K562 (cell line): ENCODE data around the gene ATP6V0A1. TPM values are rescaled to one million over a fixed set of nuclear protein-coding genes. Genes with fewer than 3 reads are reported as not detected.

Experiments used
- CREBBP ChIP-seq: IDR thresholded peaks from one replicate; pipeline ENCODE4 v1.6.1; 2012; ENCODE audit warnings: low read depth, mild to moderate bottlenecking, control low read depth, inconsistent platforms, low read length
- CSDE1 ChIP-seq, 2 experiments: fragments of 450-650 bp; IDR thresholded peaks; 2 replicates each; pipeline ENCODE4 v1.6.1; 2016; ENCODE audit warnings: mild to moderate bottlenecking in 1 of 2
- CTBP1 ChIP-seq: fragments of 450-650 bp; IDR thresholded peaks from 2 replicates; pipeline ENCODE4 v1.6.1; 2016; ENCODE audit warnings: borderline replicate concordance
- DIDO1 ChIP-seq: fragments of 450-650 bp; IDR thresholded peaks from 2 replicates; pipeline ENCODE4 v1.6.1; 2016; ENCODE audit warnings: low read depth, missing biosample characterization, missing genetic modification characterization
- HDAC1 ChIP-seq, 2 experiments: fragments of 450-650 bp; IDR thresholded peaks; 2 replicates each; pipeline ENCODE4 v1.6.1; 2016 to 2017; ENCODE audit warnings: inconsistent platforms in 1 of 2, mild to moderate bottlenecking in 1 of 2, moderate library complexity in 1 of 2
- HDAC3 ChIP-seq: fragments of 450-650 bp; IDR thresholded peaks from 2 replicates; pipeline ENCODE4 v1.6.1; 2018; ENCODE audit warnings: borderline replicate concordance, mild to moderate bottlenecking, moderate library complexity; ENCODE audit not compliant: partially characterized antibody
- HNRNPH1 ChIP-seq: fragments of 200-400 bp; formaldehyde crosslinking; optimal IDR thresholded peaks from 2 replicates; pipeline ENCODE3; 2017; ENCODE audit warnings: low read depth, mild to moderate bottlenecking, low read length, moderate library complexity
- MAFF ChIP-seq: IDR thresholded peaks from 2 replicates; pipeline ENCODE4 v1.6.1; 2012; ENCODE audit warnings: low read length, improper control_type of control experiment
- OTX1 ChIP-seq: fragments of 450-650 bp; formaldehyde crosslinking; IDR thresholded peaks from 2 replicates; pipeline ENCODE4 v1.4.0; 2022; ENCODE audit warnings: mild to moderate bottlenecking
- PML ChIP-seq: IDR thresholded peaks from 2 replicates; pipeline ENCODE4 v1.6.1; 2012; ENCODE audit warnings: low read length, inconsistent platforms
- POLR2A ChIP-seq: fragments of 450-650 bp; conservative IDR thresholded peaks from 2 replicates; pipeline ENCODE4 v1.6.1; 2016
- POLR2AphosphoS5 ChIP-seq: IDR thresholded peaks from 2 replicates; pipeline ENCODE4 v1.6.1; 2011; ENCODE audit warnings: mild to moderate bottlenecking, low read depth, low read length, moderate library complexity; ENCODE audit not compliant: control insufficient read depth, insufficient read depth
- PRDM10 ChIP-seq: fragments of 450-650 bp; IDR thresholded peaks from 2 replicates; pipeline ENCODE4 v1.6.1; 2018; ENCODE audit not compliant: partially characterized antibody
- RBM14 ChIP-seq: fragments of 200-400 bp; formaldehyde crosslinking; IDR thresholded peaks from 2 replicates; pipeline ENCODE4 v1.6.1; 2018; ENCODE audit warnings: low read depth, mild to moderate bottlenecking, low read length, moderate library complexity, borderline replicate concordance; ENCODE audit not compliant: insufficient read depth
- RBM39 ChIP-seq: fragments of 200-400 bp; formaldehyde crosslinking; optimal IDR thresholded peaks from 2 replicates; pipeline ENCODE3; 2018; ENCODE audit warnings: low read depth, low read length
- SAP30 ChIP-seq: fragments of 200-600 bp; sonication (generic); IDR thresholded peaks from 2 replicates; pipeline ENCODE4 v1.6.1; 2012; ENCODE audit warnings: borderline replicate concordance, low read depth, mild to moderate bottlenecking, moderate library complexity, low read length, control low read depth, inconsistent platforms; ENCODE audit not compliant: insufficient read depth, poor library complexity, severe bottlenecking
- XRCC5 ChIP-seq: fragments of 200-400 bp; formaldehyde crosslinking; IDR thresholded peaks from 2 replicates; pipeline ENCODE4 v1.6.1; 2017; ENCODE audit warnings: low read depth, mild to moderate bottlenecking, low read length
- ZBTB1 ChIP-seq: sonication (generic); formaldehyde crosslinking; IDR thresholded peaks from 2 replicates; pipeline ENCODE4 v1.8.1; 2023; ENCODE audit warnings: missing genetic modification reagents, low read depth, mild to moderate bottlenecking, borderline replicate concordance
- ZBTB33 ChIP-seq: sonication (generic); formaldehyde crosslinking; IDR thresholded peaks from 2 replicates; pipeline ENCODE4 v1.8.1; 2023; ENCODE audit warnings: mild to moderate bottlenecking, missing genetic modification reagents
- ZFP36 ChIP-seq: fragments of 150-350 bp; IDR thresholded peaks from 2 replicates; pipeline ENCODE4 v1.6.1; 2018; ENCODE audit warnings: low read length, low read depth; ENCODE audit not compliant: partially characterized antibody
- polyA plus RNA-seq, 8 experiments: library from polyadenylated mRNA; depleted of rRNA in 4 of 8; stranded (reverse) in 5 of 8; unstranded in 3 of 8; fragments of >200 nt; fragmentation: Nextera tagmentation in 2 of 8; fragmentation: Illumina TruSeq in 1 of 8; extraction: Ambion mirVana in 2 of 8; extraction: Trizol in 1 of 8; gene quantifications; 2 replicates each; pipeline versions ENCODE4 v1.2.1 to v1.2.3, GENCODE V29; 2011 to 2014; ENCODE audit warnings: inconsistent platforms in 1 of 8, missing spikeins in 1 of 8
- total RNA-seq, 7 experiments: library from RNA; depleted of rRNA in 6 of 7; stranded (reverse); fragments of >200 nt in 6 of 7; fragmentation: Illumina TruSeq in 2 of 7; extraction: Trizol in 2 of 7; gene quantifications; 2 replicates each; pipeline versions ENCODE4 v1.2.1 to v1.2.3, GENCODE V29; 2011 to 2021; ENCODE audit warnings: low replicate concordance in 1 of 7
- TF ChIP-seq, protein P1 (sequence below): fragments of 250-450 bp; sonication (Bioruptor Pico); IDR thresholded peaks from 2 replicates; pipeline ENCODE4 v1.4.0; 2020; ENCODE audit warnings: borderline replicate concordance

ATP6V0A1 gene
- total and polyA plus RNA-seq, 9 of the 15 experiments (the other 6 are each of a cell fraction or from before 2014, with no cell fraction given), result 11.8 to 158 (median 75.5) TPM

DNA sequence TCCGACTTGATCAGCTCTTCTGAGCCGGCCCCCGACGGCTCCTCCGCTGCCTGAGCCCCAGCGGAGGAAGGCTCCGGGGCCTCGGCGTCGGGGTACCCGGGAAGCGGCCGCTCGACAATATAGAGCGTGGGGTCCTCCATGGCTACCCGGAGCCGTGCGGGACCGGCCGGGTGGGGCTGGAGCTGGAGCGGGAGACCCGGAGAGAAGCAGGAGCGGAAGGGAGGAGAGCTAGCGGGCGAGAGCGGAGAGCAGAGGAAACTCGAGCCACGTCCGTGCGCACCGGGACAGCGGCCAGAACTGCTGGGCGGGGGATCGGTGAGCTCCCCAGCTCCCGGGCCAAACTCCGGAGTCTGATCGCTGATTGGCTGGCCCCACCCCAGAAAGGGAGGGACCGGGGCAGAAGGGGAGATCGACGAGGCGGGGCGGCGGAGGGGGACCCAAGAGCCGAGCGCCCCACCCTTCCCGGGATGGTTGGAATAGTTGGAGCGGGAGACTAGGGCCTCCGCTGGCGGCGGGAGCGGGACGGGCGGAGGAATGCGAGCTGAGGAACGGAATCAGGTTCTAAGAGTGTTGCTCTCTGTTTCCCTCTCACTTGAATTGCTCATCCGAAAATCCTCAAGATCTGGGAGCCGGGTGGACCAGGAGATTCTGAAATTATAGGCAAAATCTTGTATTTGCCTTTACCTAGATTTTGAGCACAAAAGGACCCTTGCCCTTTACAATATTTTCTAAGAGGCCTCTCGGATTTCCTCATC lies 35.5 kb upstream of the ATP6V0A1 start, which contains the start of gene CAVIN1 (continued):
- TF ChIP-seq RBM14 (no peak), HNRNPH1 (no peak), CSDE1 (IDR thresholded peaks at IDR 0.05) (no peak), SAP30 (peak; percentile 20), DIDO1 (tag) (no peak), CTBP1 (peak; percentile 83), ZFP36 (no peak), POLR2AphosphoS5 (peak; percentile 88), HDAC3 (no peak), POLR2A (peak; percentile 88), CREBBP (no peak), MAFF (no peak), ZBTB1 (CRISPR knock-in tag) (peak; percentile 32; the same call in 1 of the 2 replicates), OTX1 (CRISPR knock-in tag) (no peak), PML (peak; percentile 35; the same call in 1 of the 2 replicates), XRCC5 (no peak), RBM39 (no peak), HDAC1 (IDR thresholded peaks at IDR 0.05) (no peak), PRDM10 (peak; percentile 14), ZBTB33 (CRISPR knock-in tag) (0 out of 2 replicates have a peak, but pooled peaks have one; percentile 32)
- TF ChIP-seq, protein P1, sequence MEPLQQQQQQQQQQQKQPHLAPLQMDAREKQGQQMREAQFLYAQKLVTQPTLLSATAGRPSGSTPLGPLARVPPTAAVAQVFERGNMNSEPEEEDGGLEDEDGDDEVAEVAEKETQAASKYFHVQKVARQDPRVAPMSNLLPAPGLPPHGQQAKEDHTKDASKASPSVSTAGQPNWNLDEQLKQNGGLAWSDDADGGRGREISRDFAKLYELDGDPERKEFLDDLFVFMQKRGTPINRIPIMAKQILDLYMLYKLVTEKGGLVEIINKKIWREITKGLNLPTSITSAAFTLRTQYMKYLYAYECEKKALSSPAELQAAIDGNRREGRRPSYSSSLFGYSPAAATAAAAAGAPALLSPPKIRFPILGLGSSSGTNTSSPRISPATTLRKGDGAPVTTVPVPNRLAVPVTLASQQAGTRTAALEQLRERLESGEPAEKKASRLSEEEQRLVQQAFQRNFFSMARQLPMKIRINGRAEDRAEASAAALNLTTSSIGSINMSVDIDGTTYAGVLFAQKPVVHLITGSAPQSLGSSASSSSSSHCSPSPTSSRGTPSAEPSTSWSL (CRISPR knock-in tag), result no peak
